GM23338 (cell line): ENCODE results near the gene ZCCHC24. TPM values are rescaled to one million over a fixed set of nuclear protein-coding genes. Genes with fewer than 3 reads are reported as not detected.

Source experiments
- ATAC-seq: fragments of 200-7000 bp; cut with Tn5 transposase; 3 replicates; pipeline ENCODE4 v1.9.1; 2020
- DNase-seq: peaks from one replicate; pipeline ENCODE4 v3.0.0-alpha.2; 2015; ENCODE audit warnings: low spot score
- H2AFZ ChIP-seq: fragments of 200-600 bp; sonication (generic); 2 replicates; pipeline ENCODE4 v1.8.0; 2016; ENCODE audit warnings: antibody characterized with exemption, mild to moderate bottlenecking, moderate library complexity
- H3F3A ChIP-seq: fragments of 200-600 bp; sonication (generic); replicated peaks from 2 replicates; pipeline ENCODE4 v1.8.0; 2017; ENCODE audit warnings: antibody characterized with exemption, mixed run types, low read depth
- H3K27ac ChIP-seq: fragments of 200-600 bp; sonication (generic); 2 replicates; pipeline ENCODE4 v1.6.1; 2016; ENCODE audit warnings: low read depth
- H3K27me3 ChIP-seq: fragments of 200-600 bp; sonication (generic); 2 replicates; pipeline ENCODE4 v1.8.0; 2016; ENCODE audit warnings: mild to moderate bottlenecking, mixed run types, moderate library complexity; ENCODE audit not compliant: insufficient read depth
- H3K36me3 ChIP-seq: fragments of 200-600 bp; sonication (generic); 2 replicates; pipeline ENCODE4 v1.8.0; 2016; ENCODE audit warnings: mild to moderate bottlenecking; ENCODE audit not compliant: insufficient read depth
- H3K4me1 ChIP-seq: fragments of 200-600 bp; sonication (generic); 2 replicates; pipeline ENCODE4 v1.8.0; 2016; ENCODE audit warnings: mild to moderate bottlenecking, moderate library complexity; ENCODE audit not compliant: insufficient read depth
- H3K4me2 ChIP-seq: fragments of 200-600 bp; sonication (generic); 2 replicates; pipeline ENCODE4 v1.7.1; 2017; ENCODE audit warnings: mixed run types
- H3K4me3 ChIP-seq: fragments of 200-600 bp; sonication (generic); 2 replicates; pipeline ENCODE4 v1.6.1; 2016; ENCODE audit warnings: mixed run types
- H3K79me2 ChIP-seq: fragments of 200-600 bp; sonication (generic); replicated peaks from 2 replicates; pipeline ENCODE4 v1.8.0; 2017; ENCODE audit warnings: mild to moderate bottlenecking; ENCODE audit not compliant: insufficient read depth
- H3K9me2 ChIP-seq: fragments of 200-600 bp; sonication (generic); 2 replicates; pipeline ENCODE4 v1.8.0; 2017; ENCODE audit not compliant: insufficient read depth
- H4K20me1 ChIP-seq: fragments of 200-600 bp; sonication (generic); replicated peaks from 2 replicates; pipeline ENCODE4 v1.8.0; 2017; ENCODE audit warnings: mild to moderate bottlenecking; ENCODE audit not compliant: insufficient read depth
- H3K27ac Mint-ChIP-seq: 2 replicates; pipeline ENCODE4 v1.8.0; 2020; ENCODE audit warnings: inconsistent platforms, mild to moderate bottlenecking, moderate library complexity, mixed read lengths
- H3K27me3 Mint-ChIP-seq: 3 replicates; pipeline ENCODE4 v1.8.0; 2022; ENCODE audit warnings: low read depth, mild to moderate bottlenecking, moderate library complexity, mixed read lengths, inconsistent platforms; ENCODE audit not compliant: insufficient read depth, poor library complexity
- H3K36me3 Mint-ChIP-seq: 3 replicates; pipeline ENCODE4 v1.8.0; 2021; ENCODE audit warnings: low read depth, mild to moderate bottlenecking, inconsistent platforms, moderate library complexity, mixed read lengths
- H3K4me1 Mint-ChIP-seq: 3 replicates; pipeline ENCODE4 v1.8.0; 2020; ENCODE audit warnings: mild to moderate bottlenecking, inconsistent platforms, mixed read lengths
- H3K4me3 Mint-ChIP-seq: 3 replicates; pipeline ENCODE4 v1.8.0; 2021; ENCODE audit warnings: moderate library complexity, mild to moderate bottlenecking, inconsistent platforms, mixed read lengths
- H3K9me3 Mint-ChIP-seq: 3 replicates; pipeline ENCODE4 v1.8.0; 2020; ENCODE audit warnings: moderate library complexity, mild to moderate bottlenecking, inconsistent platforms, mixed read lengths
- CREB1 ChIP-seq: fragments of 250-450 bp; sonication (Bioruptor Pico); IDR thresholded peaks from 2 replicates; pipeline ENCODE4 v1.5.0; 2020; ENCODE audit warnings: low read depth, mild to moderate bottlenecking, moderate library complexity
- EZH2 ChIP-seq: fragments of 200-600 bp; sonication (generic); IDR thresholded peaks from one replicate; pipeline ENCODE4 v1.8.0; 2017; ENCODE audit warnings: antibody characterized with exemption, mild to moderate bottlenecking, low read depth; ENCODE audit not compliant: unreplicated experiment
- EZH2phosphoT487 ChIP-seq: fragments of 200-600 bp; sonication (generic); IDR thresholded peaks from one replicate; pipeline ENCODE4 v1.8.1; 2018; ENCODE audit warnings: antibody characterized with exemption; ENCODE audit not compliant: unreplicated experiment
- JUNB ChIP-seq: IDR thresholded peaks from one replicate; pipeline ENCODE4 v1.6.1; 2016; ENCODE audit warnings: antibody characterized with exemption; ENCODE audit not compliant: unreplicated experiment
- NANOG ChIP-seq: IDR thresholded peaks from 2 replicates; pipeline ENCODE4 v1.6.1; 2016; ENCODE audit warnings: antibody characterized with exemption, borderline replicate concordance
- POLR2AphosphoS5 ChIP-seq: IDR thresholded peaks from 2 replicates; pipeline ENCODE4 v1.6.1; 2016; ENCODE audit warnings: antibody characterized with exemption, low read depth
- STAT1 ChIP-seq: IDR thresholded peaks from one replicate; pipeline ENCODE4 v1.6.1; 2016; ENCODE audit warnings: antibody characterized with exemption; ENCODE audit not compliant: unreplicated experiment
- ZNF114 ChIP-seq: fragments of 250-450 bp; sonication (Bioruptor Pico); IDR thresholded peaks from 2 replicates; pipeline ENCODE4 v1.5.0; 2020; ENCODE audit warnings: mild to moderate bottlenecking, moderate library complexity
- ZNF331 ChIP-seq: fragments of 250-450 bp; sonication (Bioruptor Pico); IDR thresholded peaks from 2 replicates; pipeline ENCODE4 v1.5.0; 2020; ENCODE audit warnings: low read depth, mild to moderate bottlenecking, moderate library complexity
- ZNF462 ChIP-seq: fragments of 250-450 bp; sonication (Bioruptor Pico); IDR thresholded peaks from 2 replicates; pipeline ENCODE4 v1.5.0; 2020; ENCODE audit warnings: mild to moderate bottlenecking, moderate library complexity
- polyA plus RNA-seq: library from polyadenylated mRNA; unstranded; fragments of >200 nt; fragmentation: Nextera tagmentation; extraction: Ambion mirVana; gene quantifications from 2 replicates; pipeline ENCODE4 v1.2.1, GENCODE V29; 2016
- total RNA-seq: library from RNA; depleted of rRNA; stranded (reverse); fragments of >200 nt; shearing (Covaris generic); gene quantifications from 2 replicates; pipeline ENCODE4 v1.2.3, GENCODE V29; 2014
- TF ChIP-seq, protein P1 (sequence below): IDR thresholded peaks from one replicate; pipeline ENCODE4 v1.6.1; 2018; ENCODE audit warnings: antibody characterized with exemption; ENCODE audit not compliant: unreplicated experiment
- TF ChIP-seq, protein P2 (sequence below): IDR thresholded peaks from 2 replicates; pipeline ENCODE4 v1.6.1; 2016; ENCODE audit warnings: antibody characterized with exemption
- TF ChIP-seq, protein P3 (sequence below), 2 experiments: fragments of 200-600 bp in 1 of 2; sonication (generic) in 1 of 2; conservative IDR thresholded peaks; 2 replicates each; pipeline versions ENCODE4 v1.5.1 to v1.6.1; 2016 to 2017; ENCODE audit warnings: antibody characterized with exemption in 2 of 2, low read depth in 2 of 2, mild to moderate bottlenecking in 2 of 2, moderate library complexity in 1 of 2

The ZCCHC24 gene
- total and polyA plus RNA-seq, 2 experiments from 2014 or later: 2.0 to 10.1 TPM

DNA sequence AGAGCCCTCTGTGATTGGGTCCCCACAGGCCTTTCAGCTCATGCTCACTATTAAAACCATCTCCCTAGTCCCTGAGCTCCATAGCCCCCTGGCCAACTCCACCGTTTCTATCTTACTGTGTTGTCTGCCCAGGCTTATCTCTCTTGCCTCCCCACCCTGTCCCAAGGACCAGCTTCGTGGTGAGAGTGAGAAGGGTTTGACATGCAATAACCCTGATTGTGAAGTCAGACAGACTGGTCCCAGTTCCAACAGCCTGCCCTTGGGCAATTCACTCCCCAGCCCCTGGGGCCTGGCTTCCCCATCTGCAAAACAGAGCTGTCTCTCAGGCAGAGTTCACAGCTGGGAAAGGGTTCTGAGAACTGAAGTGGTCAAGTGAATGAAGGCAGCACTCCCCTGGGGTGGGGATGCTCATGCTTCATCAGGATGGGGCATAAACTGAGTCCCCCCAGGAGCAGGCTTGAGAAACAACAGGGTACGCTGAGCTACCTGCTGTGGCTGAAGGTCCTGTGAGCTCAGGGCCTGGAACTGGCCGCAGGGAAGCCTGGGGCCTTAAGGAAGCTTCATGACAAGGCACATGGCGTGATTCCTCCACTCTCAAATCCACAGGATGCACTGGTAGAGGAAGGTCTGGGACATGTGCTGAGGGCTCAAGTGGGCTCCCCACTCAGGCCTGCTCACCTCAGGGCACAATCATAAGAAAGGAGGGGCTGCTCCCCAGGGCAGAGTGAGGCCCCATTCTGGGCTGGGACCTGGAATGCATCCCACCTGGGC, 100.0 kb downstream of the ZCCHC24 start:
- Histone ChIP-seq H4K20me1 (peaks cover 8% of the 10 kb centered on the region; the same call in 1 of the 2 replicates), H2AFZ (no peak overlapping the region), H3F3A (peaks cover 7% of the 10 kb centered on the region), H3K36me3 (no peaks in the 10 kb centered on the region), H3K27ac (no peak overlapping the region), H3K9me2 (no peaks in the 10 kb centered on the region), H3K79me2 (peaks cover 11% of the 10 kb centered on the region), H3K4me3 (no peak overlapping the region), H3K4me2 (no peak overlapping the region), H3K4me1 (peaks cover 7% of the 10 kb centered on the region), H3K27me3 (no peaks in the 10 kb centered on the region)
- Mint-ChIP-seq H3K36me3 (peaks cover 19% of the 10 kb centered on the region), H3K4me1 (peaks cover 11% of the 10 kb centered on the region; the same call in 2 of the 3 replicates), H3K9me3 (no peaks in the 10 kb centered on the region), H3K27me3 (peaks cover 3% of the 10 kb centered on the region), H3K27ac (no peak overlapping the region), H3K4me3 (no peak overlapping the region)
- TF ChIP-seq, protein P1, sequence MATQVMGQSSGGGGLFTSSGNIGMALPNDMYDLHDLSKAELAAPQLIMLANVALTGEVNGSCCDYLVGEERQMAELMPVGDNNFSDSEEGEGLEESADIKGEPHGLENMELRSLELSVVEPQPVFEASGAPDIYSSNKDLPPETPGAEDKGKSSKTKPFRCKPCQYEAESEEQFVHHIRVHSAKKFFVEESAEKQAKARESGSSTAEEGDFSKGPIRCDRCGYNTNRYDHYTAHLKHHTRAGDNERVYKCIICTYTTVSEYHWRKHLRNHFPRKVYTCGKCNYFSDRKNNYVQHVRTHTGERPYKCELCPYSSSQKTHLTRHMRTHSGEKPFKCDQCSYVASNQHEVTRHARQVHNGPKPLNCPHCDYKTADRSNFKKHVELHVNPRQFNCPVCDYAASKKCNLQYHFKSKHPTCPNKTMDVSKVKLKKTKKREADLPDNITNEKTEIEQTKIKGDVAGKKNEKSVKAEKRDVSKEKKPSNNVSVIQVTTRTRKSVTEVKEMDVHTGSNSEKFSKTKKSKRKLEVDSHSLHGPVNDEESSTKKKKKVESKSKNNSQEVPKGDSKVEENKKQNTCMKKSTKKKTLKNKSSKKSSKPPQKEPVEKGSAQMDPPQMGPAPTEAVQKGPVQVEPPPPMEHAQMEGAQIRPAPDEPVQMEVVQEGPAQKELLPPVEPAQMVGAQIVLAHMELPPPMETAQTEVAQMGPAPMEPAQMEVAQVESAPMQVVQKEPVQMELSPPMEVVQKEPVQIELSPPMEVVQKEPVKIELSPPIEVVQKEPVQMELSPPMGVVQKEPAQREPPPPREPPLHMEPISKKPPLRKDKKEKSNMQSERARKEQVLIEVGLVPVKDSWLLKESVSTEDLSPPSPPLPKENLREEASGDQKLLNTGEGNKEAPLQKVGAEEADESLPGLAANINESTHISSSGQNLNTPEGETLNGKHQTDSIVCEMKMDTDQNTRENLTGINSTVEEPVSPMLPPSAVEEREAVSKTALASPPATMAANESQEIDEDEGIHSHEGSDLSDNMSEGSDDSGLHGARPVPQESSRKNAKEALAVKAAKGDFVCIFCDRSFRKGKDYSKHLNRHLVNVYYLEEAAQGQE: no peak
- TF ChIP-seq JUNB (no peak), ZNF462 (no peak), EZH2phosphoT487 (no peak), ZNF114 (CRISPR knock-in tag) (no peak), CREB1 (CRISPR knock-in tag) (no peak), STAT1 (no peak), EZH2 (no peak), POLR2AphosphoS5 (no peak), ZNF331 (no peak), NANOG (no peak)
- TF ChIP-seq, protein P2, sequence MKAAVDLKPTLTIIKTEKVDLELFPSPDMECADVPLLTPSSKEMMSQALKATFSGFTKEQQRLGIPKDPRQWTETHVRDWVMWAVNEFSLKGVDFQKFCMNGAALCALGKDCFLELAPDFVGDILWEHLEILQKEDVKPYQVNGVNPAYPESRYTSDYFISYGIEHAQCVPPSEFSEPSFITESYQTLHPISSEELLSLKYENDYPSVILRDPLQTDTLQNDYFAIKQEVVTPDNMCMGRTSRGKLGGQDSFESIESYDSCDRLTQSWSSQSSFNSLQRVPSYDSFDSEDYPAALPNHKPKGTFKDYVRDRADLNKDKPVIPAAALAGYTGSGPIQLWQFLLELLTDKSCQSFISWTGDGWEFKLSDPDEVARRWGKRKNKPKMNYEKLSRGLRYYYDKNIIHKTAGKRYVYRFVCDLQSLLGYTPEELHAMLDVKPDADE: no peak
- TF ChIP-seq, protein P3, sequence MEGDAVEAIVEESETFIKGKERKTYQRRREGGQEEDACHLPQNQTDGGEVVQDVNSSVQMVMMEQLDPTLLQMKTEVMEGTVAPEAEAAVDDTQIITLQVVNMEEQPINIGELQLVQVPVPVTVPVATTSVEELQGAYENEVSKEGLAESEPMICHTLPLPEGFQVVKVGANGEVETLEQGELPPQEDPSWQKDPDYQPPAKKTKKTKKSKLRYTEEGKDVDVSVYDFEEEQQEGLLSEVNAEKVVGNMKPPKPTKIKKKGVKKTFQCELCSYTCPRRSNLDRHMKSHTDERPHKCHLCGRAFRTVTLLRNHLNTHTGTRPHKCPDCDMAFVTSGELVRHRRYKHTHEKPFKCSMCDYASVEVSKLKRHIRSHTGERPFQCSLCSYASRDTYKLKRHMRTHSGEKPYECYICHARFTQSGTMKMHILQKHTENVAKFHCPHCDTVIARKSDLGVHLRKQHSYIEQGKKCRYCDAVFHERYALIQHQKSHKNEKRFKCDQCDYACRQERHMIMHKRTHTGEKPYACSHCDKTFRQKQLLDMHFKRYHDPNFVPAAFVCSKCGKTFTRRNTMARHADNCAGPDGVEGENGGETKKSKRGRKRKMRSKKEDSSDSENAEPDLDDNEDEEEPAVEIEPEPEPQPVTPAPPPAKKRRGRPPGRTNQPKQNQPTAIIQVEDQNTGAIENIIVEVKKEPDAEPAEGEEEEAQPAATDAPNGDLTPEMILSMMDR (conservative IDR thresholded peaks at IDR 0.05; ENCODE audit: low read depth in 2 of 2): no peak
- no peak for DNase-seq
- ATAC-seq: no peak
